ENCODE results near the gene DDI2. TPM values are rescaled to one million over a fixed set of nuclear protein-coding genes. Genes with fewer than 3 reads are reported as not detected.
A peak's percentile ranks its signal among the peaks of the same experiment; 100 is the strongest.

Gene DDI2
- total RNA-seq, 2 donors from 2014 or later: 18.8 to 30.1 TPM

GRCh38 chr1:15668089-15668754 is 51.0 kb downstream of the DDI2 start:
- peaks cover 16% of the 10 kb centered on the region for H3K4me1 ChIP-seq
- no peaks in the 10 kb centered on the region for H3K36me3 ChIP-seq (replicated peaks in 1 of 2; ENCODE audit: insufficient read depth in 1 of 2, low read depth in 2 of 2)
- no peak overlapping the region for H3K4me3 ChIP-seq
- no peak for TF ChIP-seq CTCF (IDR thresholded peaks at IDR 0.05)
- no peak for TF ChIP-seq POLR2A (IDR thresholded peaks at IDR 0.05)
- intact Hi-C loops (cut with DNase I): no loop called here
- H3K9me3 ChIP-seq: no peaks in the 10 kb centered on the region
- DNase-seq: peak in 3 of 4 donors; percentile 24 to 41 (median 29)
- WGBS, 2 donors: 24 to 25% methylated on average over 5 of the region's 5 CpGs
- peak overlapping the region in 3 of 4 donors; percentile 23 to 63 (median 55) for H3K27ac ChIP-seq
- no peaks in the 10 kb centered on the region for H3K27me3 ChIP-seq
- ATAC-seq: peak; percentile 83

GRCh38 chr1:15669074-15669473 is 51.8 kb downstream of the DDI2 start:
- intact Hi-C loops (cut with DNase I): no loop called here
- no peak for TF ChIP-seq POLR2A (IDR thresholded peaks at IDR 0.05)
- no peak for TF ChIP-seq CTCF (IDR thresholded peaks at IDR 0.05)
- no peak for ATAC-seq
- Histone ChIP-seq H3K4me1 (peaks cover 16% of the 10 kb centered on the region), H3K27me3 (no peaks in the 10 kb centered on the region), H3K36me3 (replicated peaks in 1 of 2; ENCODE audit: insufficient read depth in 1 of 2, low read depth in 2 of 2) (no peaks in the 10 kb centered on the region), H3K9me3 (no peaks in the 10 kb centered on the region), H3K4me3 (peak overlapping the region in 1 of 2 donors; percentile 6), H3K27ac (no peak overlapping the region)
- 90 to 94% methylated on average over 5 to 10 of the region's 10 CpGs for WGBS, 2 donors
- no peak for DNase-seq

- WGBS, 2 donors: 77 to 78% methylated on average over 3 to 4 of the region's 4 CpGs
- intact Hi-C loops (cut with DNase I): no loop called here
- DNase-seq (no peak), ATAC-seq (no peak)
- no peak overlapping the region for H3K27ac ChIP-seq
- TF ChIP-seq POLR2A (IDR thresholded peaks at IDR 0.05): no peak
- no peak overlapping the region for H3K4me3 ChIP-seq
- H3K4me1 ChIP-seq: peaks cover 16% of the 10 kb centered on the region
- no peaks in the 10 kb centered on the region for H3K27me3 ChIP-seq
- no peaks in the 10 kb centered on the region for H3K9me3 ChIP-seq
- no peaks in the 10 kb centered on the region for H3K36me3 ChIP-seq (replicated peaks in 1 of 2; ENCODE audit: insufficient read depth in 1 of 2, low read depth in 2 of 2)
These were observed 52.6 kb downstream of the DDI2 start for GRCh38 chr1:15669864-15670263.

- Histone ChIP-seq H3K4me3 (no peak overlapping the region), H3K4me1 (peaks cover 16% of the 10 kb centered on the region), H3K27ac (no peak overlapping the region), H3K36me3 (replicated peaks in 1 of 2; ENCODE audit: insufficient read depth in 1 of 2, low read depth in 2 of 2) (no peaks in the 10 kb centered on the region), H3K27me3 (no peaks in the 10 kb centered on the region), H3K9me3 (no peaks in the 10 kb centered on the region)
- intact Hi-C loops (cut with DNase I): no loop called here
- no peak for DNase-seq
- TF ChIP-seq CTCF (IDR thresholded peaks at IDR 0.05) (no peak), POLR2A (IDR thresholded peaks at IDR 0.05) (no peak)
- WGBS, 2 donors: 100% methylated on average over 2 of the region's 2 CpGs
- ATAC-seq: no peak
These were observed 54.2 kb downstream of the DDI2 start for GRCh38 chr1:15671430-15671829.

- Histone ChIP-seq H3K27ac (no peak overlapping the region), H3K27me3 (no peaks in the 10 kb centered on the region), H3K36me3 (replicated peaks in 1 of 2; ENCODE audit: insufficient read depth in 1 of 2, low read depth in 2 of 2) (no peaks in the 10 kb centered on the region), H3K4me3 (no peak overlapping the region), H3K4me1 (no peaks in the 10 kb centered on the region), H3K9me3 (no peaks in the 10 kb centered on the region)
- ATAC-seq: no peak
- intact Hi-C loops (cut with DNase I): no loop called here
- 71 to 81% methylated on average over 12 of the region's 12 CpGs for WGBS, 2 donors
- no peak for TF ChIP-seq POLR2A (IDR thresholded peaks at IDR 0.05)
- no peak for TF ChIP-seq CTCF (IDR thresholded peaks at IDR 0.05)
- no peak for DNase-seq
These were observed 57.3 kb downstream of the DDI2 start for GRCh38 chr1:15674386-15675159.

All from body of pancreas (tissue), 4 donors.